Neural cell (in vitro differentiated cells): ENCODE measurements around the gene CNRIP1. TPM values are rescaled to one million over a fixed set of nuclear protein-coding genes. Genes with fewer than 3 reads are reported as not detected.

Experiments used
- H2AFZ ChIP-seq: fragments of 200-600, 300-800 bp; sonication (generic), shearing (Covaris generic); 2 replicates; pipeline ENCODE4 v1.6.0; 2014; ENCODE audit warnings: low read depth, mild to moderate bottlenecking, antibody characterized with exemption, low read length, moderate library complexity
- H3F3A ChIP-seq: fragments of 200-600 bp; shearing (Covaris generic); 2 replicates; pipeline ENCODE4 v1.6.1; 2016; ENCODE audit warnings: mild to moderate bottlenecking, moderate library complexity, mixed read lengths, antibody characterized with exemption, low read length; ENCODE audit not compliant: insufficient read depth, poor library complexity, severe bottlenecking
- H3K27ac ChIP-seq: fragments of 200-600, 300-800 bp; sonication (generic), shearing (Covaris generic); 2 replicates; pipeline ENCODE4 v1.5.1; 2014; ENCODE audit warnings: mild to moderate bottlenecking, low read length, moderate library complexity
- H3K27me3 ChIP-seq: fragments of 300-800, 200-600 bp; sonication (generic), shearing (Covaris generic); 2 replicates; pipeline ENCODE4 v1.6.0; 2014; ENCODE audit warnings: mild to moderate bottlenecking, low read depth, low read length, moderate library complexity; ENCODE audit not compliant: insufficient read depth
- H3K36me3 ChIP-seq: fragments of 300-800, 200-600 bp; sonication (generic), shearing (Covaris generic); 2 replicates; pipeline ENCODE4 v1.5.1; 2014; ENCODE audit warnings: mild to moderate bottlenecking, antibody characterized with exemption, low read length, moderate library complexity; ENCODE audit not compliant: insufficient read depth
- H3K4me2 ChIP-seq: fragments of 300-800, 200-600 bp; sonication (generic), shearing (Covaris generic); 2 replicates; pipeline ENCODE4 v1.6.0; 2014; ENCODE audit warnings: mild to moderate bottlenecking, low read length
- H3K4me3 ChIP-seq: fragments of 300-800, 200-600 bp; sonication (generic), shearing (Covaris generic); 2 replicates; pipeline ENCODE4 v1.5.1; 2014; ENCODE audit warnings: mild to moderate bottlenecking, low read length, moderate library complexity
- H3K79me2 ChIP-seq: fragments of 200-600 bp; shearing (Covaris generic); replicated peaks from 2 replicates; pipeline ENCODE4 v1.6.0; 2014; ENCODE audit warnings: mild to moderate bottlenecking, low read length, moderate library complexity; ENCODE audit not compliant: insufficient read depth
- H3K9ac ChIP-seq: fragments of 300-800, 200-600 bp; sonication (generic), shearing (Covaris generic); 2 replicates; pipeline ENCODE4 v1.6.1; 2016; ENCODE audit warnings: mild to moderate bottlenecking, low read length, mixed read lengths
- H3K9me2 ChIP-seq: fragments of 200-600 bp; shearing (Covaris generic); 2 replicates; pipeline ENCODE4 v1.6.1; 2016; ENCODE audit warnings: mild to moderate bottlenecking, low read length, mixed read lengths; ENCODE audit not compliant: insufficient read depth
- H3K9me3 ChIP-seq: fragments of 200-600, 300-800 bp; sonication (generic), shearing (Covaris generic); 2 replicates; pipeline ENCODE4 v1.6.1; 2016; ENCODE audit warnings: mild to moderate bottlenecking, mixed run types, low read length, moderate library complexity, mixed read lengths
- H4K20me1 ChIP-seq: fragments of 200-600 bp; shearing (Covaris generic); 2 replicates; pipeline ENCODE4 v1.6.1; 2016; ENCODE audit warnings: mild to moderate bottlenecking, mixed run types; ENCODE audit not compliant: insufficient read depth
- EP300 ChIP-seq: fragments of 450-650 bp; conservative IDR thresholded peaks from 2 replicates; pipeline ENCODE4 v1.6.1; 2014; ENCODE audit warnings: antibody characterized with exemption, mild to moderate bottlenecking, moderate library complexity; ENCODE audit not compliant: poor library complexity, severe bottlenecking
- EZH2 ChIP-seq: fragments of 200-600, 300-800 bp; shearing (Covaris generic), sonication (generic); IDR thresholded peaks from 2 replicates; pipeline ENCODE4 v1.6.1; 2014; ENCODE audit warnings: antibody characterized with exemption, low read length, borderline replicate concordance, mild to moderate bottlenecking; ENCODE audit not compliant: insufficient read depth, poor library complexity, severe bottlenecking
- MXI1 ChIP-seq: fragments of 450-650 bp; conservative IDR thresholded peaks from 2 replicates; pipeline ENCODE4 v1.6.1; 2014; ENCODE audit warnings: antibody characterized with exemption, mild to moderate bottlenecking; ENCODE audit not compliant: poor library complexity, severe bottlenecking
- POLR2AphosphoS5 ChIP-seq: IDR thresholded peaks from 2 replicates; pipeline ENCODE4 v1.6.1; 2012
- RAD21 ChIP-seq: fragments of 450-650 bp; conservative IDR thresholded peaks from 2 replicates; pipeline ENCODE4 v1.6.1; 2014; ENCODE audit warnings: antibody characterized with exemption, mild to moderate bottlenecking, moderate library complexity
- SMC3 ChIP-seq: fragments of 450-650 bp; conservative IDR thresholded peaks from 2 replicates; pipeline ENCODE4 v1.6.1; 2014; ENCODE audit warnings: antibody characterized with exemption, mild to moderate bottlenecking, moderate library complexity; ENCODE audit not compliant: poor library complexity
- TAF1 ChIP-seq: IDR thresholded peaks from 2 replicates; pipeline ENCODE4 v1.6.1; 2012; ENCODE audit warnings: low read depth
- polyA plus RNA-seq: library from polyadenylated mRNA; depleted of rRNA; stranded (reverse); fragments of >200 nt; gene quantifications from 2 replicates; pipeline ENCODE4 v1.2.3, GENCODE V29; 2014
- TF ChIP-seq, protein P1 (sequence below): IDR thresholded peaks from 2 replicates; pipeline ENCODE4 v1.6.1; 2012; ENCODE audit warnings: borderline replicate concordance
- TF ChIP-seq, protein P2 (sequence below): fragments of 450-650 bp; IDR thresholded peaks from 2 replicates; pipeline ENCODE4 v1.5.1; 2014; ENCODE audit warnings: antibody characterized with exemption, mild to moderate bottlenecking, moderate library complexity; ENCODE audit not compliant: poor library complexity, severe bottlenecking

Gene CNRIP1
- polyA plus RNA-seq, 1 donor from 2014 or later: 28.2 TPM

DNA sequence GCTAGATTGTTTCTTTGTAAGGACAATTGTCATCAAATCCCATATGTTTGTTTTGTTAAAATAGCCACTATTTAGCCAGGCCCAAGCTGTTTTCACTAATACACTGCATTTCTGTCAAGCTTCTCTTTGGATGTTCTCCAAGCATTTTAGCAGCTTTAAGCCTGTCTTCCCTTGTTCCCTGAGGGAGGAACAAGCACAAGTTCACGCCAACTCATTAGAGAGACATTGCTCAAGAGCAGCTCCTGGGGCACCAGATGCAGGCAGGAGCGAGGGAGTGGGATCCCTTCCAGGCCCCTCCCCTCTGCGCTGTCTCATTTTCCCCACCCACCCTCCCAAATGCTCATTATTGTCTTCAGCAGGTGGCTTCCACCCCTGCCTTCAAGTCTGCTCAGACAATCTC is 34.9 kb downstream of the CNRIP1 start:
- H3K36me3 ChIP-seq: no peaks in the 10 kb centered on the region
- H3K4me3 ChIP-seq: no peak overlapping the region
- no peaks in the 10 kb centered on the region for H3K27me3 ChIP-seq
- H3F3A ChIP-seq: no peaks in the 10 kb centered on the region
- no peaks in the 10 kb centered on the region for H3K9me2 ChIP-seq
- H3K27ac ChIP-seq: no peak overlapping the region
- no peaks in the 10 kb centered on the region for H3K9me3 ChIP-seq
- TF ChIP-seq TAF1: no peak
- TF ChIP-seq RAD21: no peak
- no peak for TF ChIP-seq MXI1
- TF ChIP-seq POLR2AphosphoS5: no peak
- TF ChIP-seq, protein P1, sequence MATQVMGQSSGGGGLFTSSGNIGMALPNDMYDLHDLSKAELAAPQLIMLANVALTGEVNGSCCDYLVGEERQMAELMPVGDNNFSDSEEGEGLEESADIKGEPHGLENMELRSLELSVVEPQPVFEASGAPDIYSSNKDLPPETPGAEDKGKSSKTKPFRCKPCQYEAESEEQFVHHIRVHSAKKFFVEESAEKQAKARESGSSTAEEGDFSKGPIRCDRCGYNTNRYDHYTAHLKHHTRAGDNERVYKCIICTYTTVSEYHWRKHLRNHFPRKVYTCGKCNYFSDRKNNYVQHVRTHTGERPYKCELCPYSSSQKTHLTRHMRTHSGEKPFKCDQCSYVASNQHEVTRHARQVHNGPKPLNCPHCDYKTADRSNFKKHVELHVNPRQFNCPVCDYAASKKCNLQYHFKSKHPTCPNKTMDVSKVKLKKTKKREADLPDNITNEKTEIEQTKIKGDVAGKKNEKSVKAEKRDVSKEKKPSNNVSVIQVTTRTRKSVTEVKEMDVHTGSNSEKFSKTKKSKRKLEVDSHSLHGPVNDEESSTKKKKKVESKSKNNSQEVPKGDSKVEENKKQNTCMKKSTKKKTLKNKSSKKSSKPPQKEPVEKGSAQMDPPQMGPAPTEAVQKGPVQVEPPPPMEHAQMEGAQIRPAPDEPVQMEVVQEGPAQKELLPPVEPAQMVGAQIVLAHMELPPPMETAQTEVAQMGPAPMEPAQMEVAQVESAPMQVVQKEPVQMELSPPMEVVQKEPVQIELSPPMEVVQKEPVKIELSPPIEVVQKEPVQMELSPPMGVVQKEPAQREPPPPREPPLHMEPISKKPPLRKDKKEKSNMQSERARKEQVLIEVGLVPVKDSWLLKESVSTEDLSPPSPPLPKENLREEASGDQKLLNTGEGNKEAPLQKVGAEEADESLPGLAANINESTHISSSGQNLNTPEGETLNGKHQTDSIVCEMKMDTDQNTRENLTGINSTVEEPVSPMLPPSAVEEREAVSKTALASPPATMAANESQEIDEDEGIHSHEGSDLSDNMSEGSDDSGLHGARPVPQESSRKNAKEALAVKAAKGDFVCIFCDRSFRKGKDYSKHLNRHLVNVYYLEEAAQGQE: no peak
- TF ChIP-seq, protein P2, sequence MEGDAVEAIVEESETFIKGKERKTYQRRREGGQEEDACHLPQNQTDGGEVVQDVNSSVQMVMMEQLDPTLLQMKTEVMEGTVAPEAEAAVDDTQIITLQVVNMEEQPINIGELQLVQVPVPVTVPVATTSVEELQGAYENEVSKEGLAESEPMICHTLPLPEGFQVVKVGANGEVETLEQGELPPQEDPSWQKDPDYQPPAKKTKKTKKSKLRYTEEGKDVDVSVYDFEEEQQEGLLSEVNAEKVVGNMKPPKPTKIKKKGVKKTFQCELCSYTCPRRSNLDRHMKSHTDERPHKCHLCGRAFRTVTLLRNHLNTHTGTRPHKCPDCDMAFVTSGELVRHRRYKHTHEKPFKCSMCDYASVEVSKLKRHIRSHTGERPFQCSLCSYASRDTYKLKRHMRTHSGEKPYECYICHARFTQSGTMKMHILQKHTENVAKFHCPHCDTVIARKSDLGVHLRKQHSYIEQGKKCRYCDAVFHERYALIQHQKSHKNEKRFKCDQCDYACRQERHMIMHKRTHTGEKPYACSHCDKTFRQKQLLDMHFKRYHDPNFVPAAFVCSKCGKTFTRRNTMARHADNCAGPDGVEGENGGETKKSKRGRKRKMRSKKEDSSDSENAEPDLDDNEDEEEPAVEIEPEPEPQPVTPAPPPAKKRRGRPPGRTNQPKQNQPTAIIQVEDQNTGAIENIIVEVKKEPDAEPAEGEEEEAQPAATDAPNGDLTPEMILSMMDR: no peak
- TF ChIP-seq SMC3: no peak
- TF ChIP-seq EZH2: no peak
- TF ChIP-seq EP300: no peak
- no peaks in the 10 kb centered on the region for H3K79me2 ChIP-seq
- H3K4me2 ChIP-seq: no peak overlapping the region
- no peak overlapping the region for H3K9ac ChIP-seq
- no peak overlapping the region for H2AFZ ChIP-seq
- H4K20me1 ChIP-seq: no peaks in the 10 kb centered on the region

DNA sequence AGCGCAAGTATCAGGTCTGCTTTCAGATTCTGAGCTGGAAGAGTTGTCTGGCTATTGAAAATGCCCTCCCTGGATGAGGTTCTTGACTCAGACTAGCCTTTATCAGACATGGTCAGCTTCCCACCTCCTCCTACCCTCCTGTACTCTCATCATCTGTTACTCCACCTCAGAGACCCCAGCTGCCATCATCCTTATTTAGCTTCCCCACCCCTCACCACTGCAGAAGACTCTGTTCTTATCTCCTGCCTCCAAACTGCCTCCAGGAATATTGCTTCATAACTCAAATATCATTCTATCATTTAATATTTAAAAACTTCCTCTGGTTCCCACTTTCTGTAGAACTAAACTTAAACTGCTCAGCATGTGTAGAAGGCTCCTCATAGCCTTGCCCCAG is 36.3 kb downstream of the CNRIP1 start:
- TF ChIP-seq TAF1 (no peak), RAD21 (no peak), EZH2 (no peak), SMC3 (no peak), MXI1 (no peak), EP300 (no peak), POLR2AphosphoS5 (no peak)
- TF ChIP-seq, protein P2: no peak
- TF ChIP-seq, protein P1: no peak
- Histone ChIP-seq H3K4me3 (no peak overlapping the region), H3K9me2 (no peaks in the 10 kb centered on the region)

More for the DNA sequence above, 36.3 kb downstream of the CNRIP1 start:
- H3K4me2 ChIP-seq: no peak overlapping the region
- no peak overlapping the region for H2AFZ ChIP-seq
- no peaks in the 10 kb centered on the region for H4K20me1 ChIP-seq
- H3K9me3 ChIP-seq: no peaks in the 10 kb centered on the region
- H3K79me2 ChIP-seq: no peaks in the 10 kb centered on the region
- no peaks in the 10 kb centered on the region for H3K36me3 ChIP-seq
- no peaks in the 10 kb centered on the region for H3F3A ChIP-seq
- H3K27me3 ChIP-seq: no peaks in the 10 kb centered on the region
- H3K9ac ChIP-seq: no peak overlapping the region
- H3K27ac ChIP-seq: no peak overlapping the region
